Erythroblast (primary cell): ENCODE results near the gene GDPD3.

Experiments used
- GATA1 ChIP-seq: IDR thresholded peaks from 2 replicates; pipeline ENCODE4 v1.6.1; 2011; ENCODE audit warnings: low read depth, mild to moderate bottlenecking, control low read depth, low read length, moderate library complexity
- POLR2A ChIP-seq: IDR thresholded peaks from 2 replicates; pipeline ENCODE4 v1.6.1; 2011; ENCODE audit warnings: mild to moderate bottlenecking, low read length

GRCh38 chr16:30113031-30113710 lies at the start of gene GDPD3:
- no peak for TF ChIP-seq GATA1
- no peak for TF ChIP-seq POLR2A
